NT2/D1 (cell line): Measurements from ENCODE around the gene GEMIN7.

ENCODE experiments used
- DNase-seq: peaks from one replicate; pipeline ENCODE4 v3.0.0-alpha.2; 2011; ENCODE audit warnings: low read depth, low spot score
- H3K27me3 ChIP-seq: 2 replicates; pipeline ENCODE4 v1.6.0; 2011; ENCODE audit warnings: mild to moderate bottlenecking; ENCODE audit not compliant: insufficient read length, insufficient read depth
- H3K36me3 ChIP-seq: 2 replicates; pipeline ENCODE4 v1.6.1; 2011; ENCODE audit warnings: mild to moderate bottlenecking, low read length, mixed read lengths; ENCODE audit not compliant: insufficient read depth, insufficient read length
- H3K4me1 ChIP-seq: 2 replicates; pipeline ENCODE4 v1.5.1; 2011; ENCODE audit not compliant: insufficient read depth, insufficient read length
- H3K4me3 ChIP-seq: 2 replicates; pipeline ENCODE4 v1.5.1; 2011; ENCODE audit warnings: low read depth; ENCODE audit not compliant: insufficient read length
- H3K9ac ChIP-seq: 2 replicates; pipeline ENCODE4 v1.6.0; 2011; ENCODE audit warnings: low read depth; ENCODE audit not compliant: insufficient read length
- H3K9me3 ChIP-seq: 2 replicates; pipeline ENCODE4 v1.5.1; 2011; ENCODE audit warnings: mild to moderate bottlenecking, low read length; ENCODE audit not compliant: insufficient read depth
- SUZ12 ChIP-seq: IDR thresholded peaks from 2 replicates; pipeline ENCODE4 v1.6.1; 2011; ENCODE audit not compliant: insufficient read length, insufficient read depth; ENCODE audit errors: extremely low read depth
- YY1 ChIP-seq: IDR thresholded peaks from 2 replicates; pipeline ENCODE4 v1.6.1; 2011; ENCODE audit not compliant: insufficient read length, insufficient read depth
- ZNF274 ChIP-seq: IDR thresholded peaks from 2 replicates; pipeline ENCODE4 v1.6.1; 2011; ENCODE audit warnings: mild to moderate bottlenecking, low read depth, low read length

Gene GEMIN7

DNA sequence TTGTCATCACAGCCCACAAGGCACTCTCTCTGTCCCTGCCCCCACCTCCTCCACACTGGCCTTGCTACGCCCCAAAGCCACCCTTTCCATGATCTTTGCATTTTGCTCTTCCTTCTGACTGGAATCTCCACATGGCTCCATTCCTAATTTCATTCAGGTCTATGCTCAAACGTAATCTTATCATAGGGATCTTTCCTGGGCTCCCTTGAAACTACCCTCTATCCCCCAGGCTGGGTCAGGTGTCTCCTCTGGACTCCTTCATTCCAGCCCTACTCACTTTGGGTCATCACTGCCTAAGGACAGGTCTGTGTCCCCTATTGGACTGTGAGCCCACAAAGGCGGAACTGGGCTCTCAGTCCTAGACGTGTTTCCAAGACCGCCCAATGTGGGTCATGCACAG lies 3.1 kb downstream of the GEMIN7 start:
- TF ChIP-seq ZNF274 (no peak), SUZ12 (no peak), YY1 (no peak)
- Histone ChIP-seq H3K9me3 (no peaks in the 10 kb centered on the region), H3K4me1 (no peaks in the 10 kb centered on the region), H3K9ac (no peak overlapping the region), H3K4me3 (no peak overlapping the region), H3K27me3 (no peaks in the 10 kb centered on the region), H3K36me3 (peaks cover 22% of the 10 kb centered on the region)
- no peak for DNase-seq

GRCh38 chr19:45086480-45086879 lies 7.4 kb downstream of the GEMIN7 start:
- no peak for DNase-seq
- H3K27me3 ChIP-seq: no peaks in the 10 kb centered on the region
- TF ChIP-seq YY1 (no peak), ZNF274 (no peak), SUZ12 (no peak)
- H3K4me1 ChIP-seq: peaks cover 3% of the 10 kb centered on the region
- peaks cover 43% of the 10 kb centered on the region for H3K36me3 ChIP-seq
- no peak overlapping the region for H3K4me3 ChIP-seq
- H3K9me3 ChIP-seq: no peaks in the 10 kb centered on the region
- H3K9ac ChIP-seq: no peak overlapping the region

GRCh38 chr19:45087531-45087930 lies 8.5 kb downstream of the GEMIN7 start:
- Histone ChIP-seq H3K4me3 (no peak overlapping the region), H3K36me3 (peaks cover 34% of the 10 kb centered on the region), H3K9me3 (no peaks in the 10 kb centered on the region), H3K4me1 (peaks cover 3% of the 10 kb centered on the region), H3K27me3 (no peaks in the 10 kb centered on the region), H3K9ac (no peak overlapping the region)
- no peak for DNase-seq
- TF ChIP-seq SUZ12: no peak

DNA sequence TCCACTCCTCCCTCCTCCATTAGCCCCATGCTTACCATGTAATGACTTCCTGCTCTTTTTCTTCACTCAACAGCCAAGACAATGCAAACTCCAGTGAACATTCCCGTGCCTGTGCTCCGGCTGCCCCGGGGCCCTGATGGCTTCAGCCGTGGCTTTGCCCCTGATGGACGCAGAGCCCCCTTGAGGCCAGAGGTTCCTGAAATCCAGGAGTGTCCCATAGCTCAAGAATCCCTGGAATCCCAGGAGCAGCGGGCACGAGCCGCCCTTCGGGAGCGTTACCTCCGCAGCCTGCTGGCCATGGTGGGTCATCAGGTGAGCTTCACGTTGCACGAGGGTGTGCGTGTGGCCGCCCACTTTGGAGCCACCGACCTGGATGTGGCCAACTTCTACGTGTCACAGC lies 11.0 kb downstream of the GEMIN7 start:
- TF ChIP-seq ZNF274: no peak
- no peak for TF ChIP-seq SUZ12
- TF ChIP-seq YY1: no peak
- Histone ChIP-seq H3K4me1 (peaks cover 7% of the 10 kb centered on the region), H3K36me3 (peaks cover 38% of the 10 kb centered on the region), H3K9ac (no peak overlapping the region), H3K27me3 (no peaks in the 10 kb centered on the region), H3K9me3 (no peaks in the 10 kb centered on the region), H3K4me3 (no peak overlapping the region)
- DNase-seq: no peak

- no peak for DNase-seq
- no peaks in the 10 kb centered on the region for H3K27me3 ChIP-seq
- no peak overlapping the region for H3K4me3 ChIP-seq
Observed at GRCh38 chr19:45090606-45091005, 11.5 kb downstream of the GEMIN7 start.

DNA sequence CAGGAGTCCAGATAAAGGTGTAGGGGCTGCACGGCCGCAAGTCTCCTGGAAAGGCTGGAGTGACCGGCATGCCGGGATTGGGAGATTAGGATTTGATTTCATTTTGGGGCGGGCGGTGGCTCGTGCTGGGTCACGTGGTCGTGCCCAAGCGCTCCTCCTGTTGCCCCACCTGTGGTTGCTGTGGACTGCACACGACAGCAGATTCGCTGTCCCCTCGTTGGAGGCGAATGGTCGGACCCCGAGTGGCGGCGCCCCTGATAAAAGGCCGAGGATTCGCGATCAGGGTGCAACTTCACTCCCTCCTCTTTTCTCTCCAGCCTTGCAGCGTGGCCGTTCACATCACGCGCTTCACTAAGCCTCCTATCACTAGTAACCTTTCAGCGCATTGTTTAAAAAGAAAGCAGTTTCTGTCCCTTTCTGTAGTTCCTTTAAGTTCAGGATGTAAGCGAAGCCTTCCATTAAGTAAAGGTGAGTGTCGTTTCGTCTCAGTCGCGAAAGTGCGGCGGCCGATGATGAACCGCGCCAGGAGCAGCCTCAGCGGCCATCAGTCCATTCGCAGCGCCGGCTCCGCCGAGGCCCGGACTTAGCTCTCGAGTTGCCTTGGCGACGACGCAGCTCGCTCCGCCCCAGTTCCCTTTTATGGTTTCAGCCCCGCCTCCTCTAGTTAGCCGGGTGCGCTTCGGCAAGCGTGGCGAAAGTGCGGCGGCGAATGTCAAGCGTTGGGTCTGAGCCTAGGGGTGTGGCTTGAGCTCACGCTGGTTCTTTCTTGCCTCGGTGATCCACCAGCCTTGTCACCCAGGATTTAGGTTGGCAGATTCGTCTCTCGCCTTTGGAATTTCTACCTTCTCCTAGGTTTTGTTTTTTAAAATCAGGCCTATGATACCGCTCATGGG lies 12.2 kb downstream of the GEMIN7 start:
- peak overlapping the region; percentile 61 for H3K4me3 ChIP-seq
- peak overlapping the region; percentile 86 for H3K9ac ChIP-seq
- H3K9me3 ChIP-seq: no peaks in the 10 kb centered on the region
- no peaks in the 10 kb centered on the region for H3K27me3 ChIP-seq
- peak; percentile 96 for DNase-seq
- H3K4me1 ChIP-seq: peaks cover 7% of the 10 kb centered on the region
- TF ChIP-seq SUZ12 (no peak), ZNF274 (no peak), YY1 (no peak)
- H3K36me3 ChIP-seq: peaks cover 43% of the 10 kb centered on the region

More at GRCh38 chr19:45090606-45091005, 11.5 kb downstream of the GEMIN7 start:
- Histone ChIP-seq H3K4me1 (peaks cover 7% of the 10 kb centered on the region), H3K36me3 (peaks cover 40% of the 10 kb centered on the region), H3K9ac (no peak overlapping the region), H3K9me3 (no peaks in the 10 kb centered on the region)
- no peak for TF ChIP-seq ZNF274
- no peak for TF ChIP-seq YY1
- no peak for TF ChIP-seq SUZ12

- peak; percentile 90 for DNase-seq
- TF ChIP-seq YY1: no peak
- TF ChIP-seq ZNF274: no peak
- TF ChIP-seq SUZ12: no peak
- Histone ChIP-seq H3K9me3 (no peaks in the 10 kb centered on the region), H3K27me3 (no peaks in the 10 kb centered on the region), H3K36me3 (peaks cover 34% of the 10 kb centered on the region), H3K4me3 (peak within 1 kb of the TSS; percentile 92), H3K9ac (peak within 1 kb of the TSS; percentile 86), H3K4me1 (peaks cover 18% of the 10 kb centered on the region)
Observed at GRCh38 chr19:45092747-45093678, 14.0 kb downstream of the GEMIN7 start, which contains the start of gene PPP1R37. PPP1R37 (plus strand) TSS chr19:45093179; CDS start chr19:45093326, 147 bp downstream.
